H1 (cell line): Measurements from ENCODE around the gene SPRYD3. TPM values are rescaled to one million over a fixed set of nuclear protein-coding genes. Genes with fewer than 3 reads are reported as not detected.

Experiments
- CTCF ChIP-seq, 3 experiments: IDR thresholded peaks; 1 replicate in 2 of 3; 2 replicates in 1 of 3; pipeline versions ENCODE4 v1.5.1 to v1.6.1; 2011; ENCODE audit warnings: low read length in 3 of 3, mild to moderate bottlenecking in 3 of 3, inconsistent platforms in 2 of 3, low read depth in 1 of 3, moderate library complexity in 1 of 3; ENCODE audit not compliant: insufficient read depth in 1 of 3; ENCODE audit errors: control extremely low read depth in 1 of 3
- polyA plus RNA-seq, 7 experiments: library from polyadenylated mRNA; depleted of rRNA in 3 of 7; stranded (reverse) in 5 of 7; unstranded in 2 of 7; fragments of >200 nt in 5 of 7; fragments of 200-250 nt in 2 of 7; gene quantifications; 1 replicate in 5 of 7; 2 replicates in 1 of 7; 4 replicates in 1 of 7; pipeline versions ENCODE4 v1.2.1 to v1.2.3, GENCODE V29; 2011 to 2013; ENCODE audit warnings: missing spikeins in 2 of 7, mixed read lengths in 2 of 7
- total RNA-seq: library from RNA; stranded (reverse); fragmentation: NEBNext Ultra II Directional; extraction: Animal tissue kit (Norgen Biotek cat#: 25700); gene quantifications from 2 replicates; pipeline ENCODE4 v1.2.1, GENCODE V29; 2021

SPRYD3 gene
- total and polyA plus RNA-seq, 2 of the 8 experiments (the other 6 are each of a cell fraction or from before 2014, with no cell fraction given), result 6.8 to 8.0 TPM

DNA sequence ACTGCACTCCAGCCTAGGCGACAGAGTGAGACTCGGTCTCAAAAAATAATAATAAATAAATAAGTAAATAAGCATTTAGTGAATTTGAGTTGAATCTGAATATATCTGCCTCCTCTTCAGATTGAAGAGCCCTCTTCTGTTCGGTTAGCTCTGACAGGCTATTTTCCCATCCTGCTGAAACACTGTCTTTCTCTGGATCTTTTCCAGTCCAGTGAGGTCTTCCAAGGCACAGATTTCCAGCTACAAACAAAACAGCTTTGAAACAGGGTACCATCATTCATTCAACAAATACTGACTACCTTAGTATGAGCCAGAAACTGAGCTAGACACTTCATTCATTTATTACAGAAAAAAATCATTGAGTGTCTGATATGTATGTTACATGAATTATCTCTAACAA is 7.2 kb upstream of the SPRYD3 start (continued):
- TF ChIP-seq CTCF (IDR thresholded peaks at IDR 0.05; ENCODE audit: control extremely low read depth in 1 of 3, insufficient read depth in 1 of 3, low read depth in 1 of 3, low read length in 3 of 3), result no peak
- TF ChIP-seq, all 59 proteins: peak for 0
